HepG2 (cell line): ENCODE data around the gene MRNIP. TPM values are rescaled to one million over a fixed set of nuclear protein-coding genes. Genes with fewer than 3 reads are reported as not detected.

Source experiments
- CBX2 ChIP-seq, 2 experiments: fragments of 200-600 bp in 1 of 2; sonication (generic); formaldehyde crosslinking in 1 of 2; IDR thresholded peaks; 2 replicates each; pipeline versions ENCODE4 v1.7.0 to v1.8.1; 2018 to 2022; ENCODE audit warnings: low read depth in 2 of 2, low read length in 1 of 2, mild to moderate bottlenecking in 1 of 2, missing genetic modification reagents in 1 of 2
- CSRNP1 ChIP-seq: sonication (generic); formaldehyde crosslinking; IDR thresholded peaks from 2 replicates; pipeline ENCODE4 v1.8.1; 2023; ENCODE audit warnings: mild to moderate bottlenecking, missing genetic modification reagents
- IRX3 ChIP-seq: sonication (generic); formaldehyde crosslinking; IDR thresholded peaks from 2 replicates; pipeline ENCODE4 v1.8.1; 2023; ENCODE audit warnings: mild to moderate bottlenecking, low read depth, missing genetic modification reagents, borderline replicate concordance
- MAF1 ChIP-seq: sonication (generic); formaldehyde crosslinking; IDR thresholded peaks from 2 replicates; pipeline ENCODE4 v1.5.0; 2020; ENCODE audit warnings: missing genetic modification reagents, borderline replicate concordance
- NFKB2 ChIP-seq: sonication (generic); formaldehyde crosslinking; IDR thresholded peaks from 2 replicates; pipeline ENCODE4 v1.4.0; 2020; ENCODE audit warnings: missing genetic modification reagents, borderline replicate concordance
- NR3C1 ChIP-seq: sonication (generic); formaldehyde crosslinking; IDR thresholded peaks from 2 replicates; pipeline ENCODE4 v1.4.0; 2020; ENCODE audit warnings: missing genetic modification reagents
- RFX3 ChIP-seq: IDR thresholded peaks from 2 replicates; pipeline ENCODE4 v1.6.1; 2016; ENCODE audit warnings: missing biosample characterization, missing genetic modification reagents
- RNF2 ChIP-seq: fragments of 450-650 bp; conservative IDR thresholded peaks from 2 replicates; pipeline ENCODE4 v1.6.1; 2016; ENCODE audit warnings: low read depth
- RXRA ChIP-seq: sonication (generic); formaldehyde crosslinking; IDR thresholded peaks from 2 replicates; pipeline ENCODE4 v1.5.1; 2020; ENCODE audit warnings: missing genetic modification reagents
- SALL2 ChIP-seq: sonication (generic); formaldehyde crosslinking; IDR thresholded peaks from 2 replicates; pipeline ENCODE4 v1.8.1; 2023; ENCODE audit warnings: mild to moderate bottlenecking, missing genetic modification reagents, inconsistent platforms
- SIX1 ChIP-seq: sonication (generic); formaldehyde crosslinking; IDR thresholded peaks from 2 replicates; pipeline ENCODE4 v1.4.0; 2020; ENCODE audit warnings: missing genetic modification reagents, borderline replicate concordance
- TEF ChIP-seq: sonication (generic); formaldehyde crosslinking; IDR thresholded peaks from 2 replicates; pipeline ENCODE4 v1.5.0; 2020; ENCODE audit warnings: missing genetic modification reagents
- TFAP4 ChIP-seq: sonication (generic); IDR thresholded peaks from 2 replicates; pipeline ENCODE4 v1.6.1; 2016; ENCODE audit warnings: low read depth, borderline replicate concordance
- TSC22D2 ChIP-seq: sonication (generic); formaldehyde crosslinking; IDR thresholded peaks from 2 replicates; pipeline ENCODE4 v1.5.1; 2020; ENCODE audit warnings: missing genetic modification reagents, mild to moderate bottlenecking, borderline replicate concordance
- ZFP1 ChIP-seq: IDR thresholded peaks from 2 replicates; pipeline ENCODE4 v1.6.1; 2016
- ZNF207 ChIP-seq: fragments of 450-650 bp; IDR thresholded peaks from 2 replicates; pipeline ENCODE4 v1.6.1; 2016; ENCODE audit warnings: antibody characterized with exemption, borderline replicate concordance
- ZNF253 ChIP-seq: sonication (generic); formaldehyde crosslinking; IDR thresholded peaks from 2 replicates; pipeline ENCODE4 v1.8.0; 2022; ENCODE audit warnings: mild to moderate bottlenecking, missing genetic modification reagents, borderline replicate concordance
- ZNF280D ChIP-seq: sonication (generic); formaldehyde crosslinking; IDR thresholded peaks from 2 replicates; pipeline ENCODE4 v1.5.1; 2020; ENCODE audit warnings: mild to moderate bottlenecking, missing genetic modification reagents
- ZNF503 ChIP-seq: sonication (generic); formaldehyde crosslinking; IDR thresholded peaks from 2 replicates; pipeline ENCODE4 v1.4.0; 2020; ENCODE audit warnings: missing genetic modification reagents
- ZNF749 ChIP-seq: sonication (generic); formaldehyde crosslinking; IDR thresholded peaks from 2 replicates; pipeline ENCODE4 v1.8.0; 2022; ENCODE audit warnings: mild to moderate bottlenecking, missing genetic modification reagents, moderate library complexity, borderline replicate concordance
- polyA plus RNA-seq, 8 experiments: library from polyadenylated mRNA; depleted of rRNA in 3 of 8; stranded (reverse) in 7 of 8; unstranded in 1 of 8; fragments of >200 nt; fragmentation: Illumina TruSeq in 4 of 8; extraction: Trizol in 4 of 8; gene quantifications; 2 replicates each; pipeline versions ENCODE4 v1.2.1 to v1.2.3, GENCODE V29; 2011 to 2016; ENCODE audit warnings: low read depth in 4 of 8, missing spikeins in 1 of 8, mixed read lengths in 1 of 8; ENCODE audit not compliant: insufficient read depth in 1 of 8
- total RNA-seq, 5 experiments: library from RNA; depleted of rRNA; stranded (reverse); fragments of >200 nt; fragmentation: Illumina TruSeq; extraction: Trizol; gene quantifications; 2 replicates each; pipeline ENCODE4 v1.2.3, GENCODE V29; 2016; ENCODE audit warnings: low read depth in 1 of 5

The MRNIP gene
- total and polyA plus RNA-seq, 2 of the 13 experiments (the other 11 are each of a cell fraction or from before 2014, with no cell fraction given), result 15.5 to 34.1 TPM

- peak; percentile 53; the same call in 1 of the 2 replicates for TF ChIP-seq SALL2 (CRISPR knock-in tag)
- peak; percentile 25; the same call in 1 of the 2 replicates for TF ChIP-seq MAF1
- TF ChIP-seq TSC22D2 (CRISPR knock-in tag), result peak; percentile 21
- no peak for TF ChIP-seq CBX2 (IDR thresholded peaks at IDR 0.05; ENCODE audit: low read depth, low read length)
- TF ChIP-seq CBX2 (CRISPR knock-in tag; IDR thresholded peaks at IDR 0.05; ENCODE audit: low read depth), result no peak; the same call in 1 of the 2 replicates
- no peak; the same call in none of the 2 replicates for TF ChIP-seq ZNF503 (CRISPR knock-in tag)
- TF ChIP-seq ZNF280D (CRISPR knock-in tag), result 0 out of 2 replicates have a peak, but pooled peaks have one; percentile 63
- TF ChIP-seq ZFP1 (CRISPR knock-in tag), result no peak
- TF ChIP-seq ZNF253 (CRISPR knock-in tag), result no peak
- no peak for TF ChIP-seq SIX1 (CRISPR knock-in tag)
- peak; percentile 55; the same call in 1 of the 2 replicates for TF ChIP-seq CSRNP1 (CRISPR knock-in tag)
- no peak for TF ChIP-seq TEF
- TF ChIP-seq ZNF207, result no peak
- TF ChIP-seq TFAP4, result peak; percentile 30; the same call in 1 of the 2 replicates
- no peak for TF ChIP-seq NR3C1 (CRISPR knock-in tag)
- no peak; the same call in none of the 2 replicates for TF ChIP-seq NFKB2 (CRISPR knock-in tag)
- TF ChIP-seq RNF2, result no peak; the same call in 1 of the 2 replicates
- TF ChIP-seq IRX3 (CRISPR knock-in tag), result peak; percentile 98
- TF ChIP-seq ZNF749 (CRISPR knock-in tag), result peak; percentile 22; the same call in 1 of the 2 replicates
- no peak; the same call in 1 of the 2 replicates for TF ChIP-seq RXRA
- no peak; the same call in 1 of the 2 replicates for TF ChIP-seq RFX3 (CRISPR knock-in tag)
These were observed at the start of gene MRNIP (continued) for GRCh38 chr5:179858586-179859427.
